NCI-H748 treated with DMSO at 0.1 percent for 48 hours (cell line): Measurements from ENCODE around the gene CACNA1E.
"Not testable (repeated sequence)": the region's sequence is repeated elsewhere in the genome, so short reads cannot be mapped to it uniquely, and the experiment has no call there.

ENCODE experiments used
- DNase-seq: peaks from one replicate; lab custom pipeline; 2025; lab: John Stamatoyannopoulos, UW

The CACNA1E gene

GRCh38 chr1:181813266-181813665, 329.9 kb downstream of the CACNA1E start:
- DNase-seq, result no peak

- no peak for DNase-seq
Measured at GRCh38 chr1:181816608-181817007, 333.3 kb downstream of the CACNA1E start.

- DNase-seq, result no peak
Measured at GRCh38 chr1:181817091-181817490, 333.8 kb downstream of the CACNA1E start.

GRCh38 chr1:181818459-181818858, 335.1 kb downstream of the CACNA1E start:
- no peak for DNase-seq

- no peak for DNase-seq
Measured at GRCh38 chr1:181818943-181819342, 335.6 kb downstream of the CACNA1E start.

GRCh38 chr1:181821701-181822100, 338.4 kb downstream of the CACNA1E start:
- no peak for DNase-seq

- not testable (repeated sequence) for DNase-seq
Measured at GRCh38 chr1:181832173-181832880, 349.0 kb downstream of the CACNA1E start.

- no peak for DNase-seq
Measured at GRCh38 chr1:181846001-181846645, 362.8 kb downstream of the CACNA1E start.

- no peak for DNase-seq
Measured at GRCh38 chr1:181846681-181847080, 363.4 kb downstream of the CACNA1E start.

- no peak for DNase-seq
Measured at GRCh38 chr1:181849071-181849470, 365.8 kb downstream of the CACNA1E start.

- not testable (repeated sequence) for DNase-seq
Measured at GRCh38 chr1:181854212-181854611, 370.9 kb downstream of the CACNA1E start.

- DNase-seq, result no peak
Measured at GRCh38 chr1:181855380-181855779, 372.1 kb downstream of the CACNA1E start.
